Astrocyte (in vitro differentiated cells and primary cell): Measurements from ENCODE around the gene PTPRK.

Experiments used
- EZH2 ChIP-seq: IDR thresholded peaks from 2 replicates; pipeline ENCODE4 v1.6.1; 2012; ENCODE audit warnings: mild to moderate bottlenecking, low read length, inconsistent platforms; ENCODE audit not compliant: insufficient read depth
- TF ChIP-seq, protein P1 (sequence below): IDR thresholded peaks from 2 replicates; pipeline ENCODE4 v1.5.1; 2011; ENCODE audit warnings: low read depth, mild to moderate bottlenecking, inconsistent platforms, low read length, moderate library complexity; ENCODE audit not compliant: insufficient read depth

DNA sequence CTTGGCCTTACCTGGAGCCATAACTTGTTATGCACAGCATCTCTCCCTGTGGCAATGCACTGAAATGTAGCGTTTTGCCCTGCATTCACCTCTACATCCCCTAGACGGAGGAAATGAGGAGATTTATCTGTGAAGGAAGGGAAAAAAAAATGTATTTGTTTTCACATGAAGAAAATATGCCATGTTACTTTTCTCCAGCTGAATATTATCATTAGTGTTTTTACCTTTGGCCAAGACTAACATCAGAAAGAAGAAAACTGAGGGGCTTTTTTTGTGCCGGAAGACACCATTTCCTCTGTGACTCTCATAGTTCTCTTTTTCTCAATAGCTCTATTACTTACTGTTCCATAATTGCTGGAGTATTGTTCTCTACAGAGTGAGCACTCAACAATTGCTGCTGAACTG lies 280.4 kb downstream of the PTPRK start:
- TF ChIP-seq, protein P1, sequence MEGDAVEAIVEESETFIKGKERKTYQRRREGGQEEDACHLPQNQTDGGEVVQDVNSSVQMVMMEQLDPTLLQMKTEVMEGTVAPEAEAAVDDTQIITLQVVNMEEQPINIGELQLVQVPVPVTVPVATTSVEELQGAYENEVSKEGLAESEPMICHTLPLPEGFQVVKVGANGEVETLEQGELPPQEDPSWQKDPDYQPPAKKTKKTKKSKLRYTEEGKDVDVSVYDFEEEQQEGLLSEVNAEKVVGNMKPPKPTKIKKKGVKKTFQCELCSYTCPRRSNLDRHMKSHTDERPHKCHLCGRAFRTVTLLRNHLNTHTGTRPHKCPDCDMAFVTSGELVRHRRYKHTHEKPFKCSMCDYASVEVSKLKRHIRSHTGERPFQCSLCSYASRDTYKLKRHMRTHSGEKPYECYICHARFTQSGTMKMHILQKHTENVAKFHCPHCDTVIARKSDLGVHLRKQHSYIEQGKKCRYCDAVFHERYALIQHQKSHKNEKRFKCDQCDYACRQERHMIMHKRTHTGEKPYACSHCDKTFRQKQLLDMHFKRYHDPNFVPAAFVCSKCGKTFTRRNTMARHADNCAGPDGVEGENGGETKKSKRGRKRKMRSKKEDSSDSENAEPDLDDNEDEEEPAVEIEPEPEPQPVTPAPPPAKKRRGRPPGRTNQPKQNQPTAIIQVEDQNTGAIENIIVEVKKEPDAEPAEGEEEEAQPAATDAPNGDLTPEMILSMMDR = no peak
- no peak for TF ChIP-seq EZH2
